Measurements from ENCODE around the gene SPINT4. TPM values are rescaled to one million over a fixed set of nuclear protein-coding genes. Genes with fewer than 3 reads are reported as not detected.

Gene SPINT4
- total and polyA plus RNA-seq, 7 donors, result not detected

DNA sequence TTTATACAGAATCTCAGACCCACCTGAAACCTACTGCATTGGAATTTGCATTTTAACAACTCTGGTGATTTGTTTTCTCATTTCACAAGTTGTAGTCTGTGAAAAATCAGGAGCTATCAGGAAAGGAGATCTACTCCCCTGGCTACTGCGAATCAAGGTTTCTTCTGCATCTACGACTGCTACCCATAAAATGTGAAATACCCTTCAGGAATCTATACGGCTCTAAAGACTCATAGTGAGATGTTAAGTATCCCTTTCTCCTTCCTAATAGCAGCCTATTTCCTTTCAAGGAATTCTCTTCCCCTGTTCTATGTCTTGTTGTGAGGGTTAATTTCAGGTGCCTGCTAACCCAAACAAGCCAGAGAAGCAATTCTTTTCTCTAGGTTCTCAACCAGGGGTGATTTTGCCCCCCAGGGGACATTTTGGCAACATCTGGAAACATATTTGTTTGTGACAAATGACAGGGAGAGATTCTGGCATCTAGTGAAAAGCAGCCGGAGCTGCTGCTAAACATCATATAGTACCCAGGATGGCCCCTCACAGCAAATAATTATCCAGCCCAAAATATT is 43.2 kb downstream of the SPINT4 start:
- no peaks in the 10 kb centered on the region for H3K9me3 ChIP-seq
- intact Hi-C loops (cut with DNase I), result no loop called here
- H3K27me3 ChIP-seq, result no peaks in the 10 kb centered on the region
- no peaks in the 10 kb centered on the region for H3K4me1 ChIP-seq
- H3K36me3 ChIP-seq, result no peaks in the 10 kb centered on the region
- 75 to 79% methylated on average over 4 of the region's 4 CpGs for WGBS, 2 donors
- no peak for TF ChIP-seq POLR2AphosphoS5 (IDR thresholded peaks at IDR 0.05)
- TF ChIP-seq EP300 (IDR thresholded peaks at IDR 0.05), result no peak
- TF ChIP-seq POLR2A (IDR thresholded peaks at IDR 0.05), result no peak
- TF ChIP-seq, protein P1, sequence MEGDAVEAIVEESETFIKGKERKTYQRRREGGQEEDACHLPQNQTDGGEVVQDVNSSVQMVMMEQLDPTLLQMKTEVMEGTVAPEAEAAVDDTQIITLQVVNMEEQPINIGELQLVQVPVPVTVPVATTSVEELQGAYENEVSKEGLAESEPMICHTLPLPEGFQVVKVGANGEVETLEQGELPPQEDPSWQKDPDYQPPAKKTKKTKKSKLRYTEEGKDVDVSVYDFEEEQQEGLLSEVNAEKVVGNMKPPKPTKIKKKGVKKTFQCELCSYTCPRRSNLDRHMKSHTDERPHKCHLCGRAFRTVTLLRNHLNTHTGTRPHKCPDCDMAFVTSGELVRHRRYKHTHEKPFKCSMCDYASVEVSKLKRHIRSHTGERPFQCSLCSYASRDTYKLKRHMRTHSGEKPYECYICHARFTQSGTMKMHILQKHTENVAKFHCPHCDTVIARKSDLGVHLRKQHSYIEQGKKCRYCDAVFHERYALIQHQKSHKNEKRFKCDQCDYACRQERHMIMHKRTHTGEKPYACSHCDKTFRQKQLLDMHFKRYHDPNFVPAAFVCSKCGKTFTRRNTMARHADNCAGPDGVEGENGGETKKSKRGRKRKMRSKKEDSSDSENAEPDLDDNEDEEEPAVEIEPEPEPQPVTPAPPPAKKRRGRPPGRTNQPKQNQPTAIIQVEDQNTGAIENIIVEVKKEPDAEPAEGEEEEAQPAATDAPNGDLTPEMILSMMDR (IDR thresholded peaks at IDR 0.05), result no peak
- H3K27ac ChIP-seq, result no peak overlapping the region
- no peak overlapping the region for H3K4me3 ChIP-seq
- no peak for DNase-seq

DNA sequence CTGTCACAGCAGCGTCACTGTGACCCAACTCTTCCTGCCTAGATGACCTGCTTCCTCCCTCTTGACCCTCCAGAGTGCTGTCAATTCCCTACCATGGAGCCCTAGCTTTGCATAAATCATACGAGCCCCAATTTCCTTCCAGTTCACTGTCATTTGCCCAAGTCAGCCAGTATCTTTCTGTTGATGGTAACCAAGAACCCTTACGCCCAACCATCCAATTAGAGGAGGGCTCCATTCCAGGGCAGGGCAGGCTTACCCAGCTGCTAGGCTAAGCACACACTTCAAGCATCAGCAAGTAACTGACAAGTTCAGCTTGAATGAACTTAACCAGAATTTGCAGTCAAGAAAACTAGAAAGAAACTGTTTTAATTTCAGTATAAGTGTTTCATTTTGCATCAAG is 43.8 kb downstream of the SPINT4 start:
- Histone ChIP-seq H3K4me3 (no peak overlapping the region), H3K4me1 (peaks cover 0 to 3% (median 1%) of the 10 kb centered on the region in 4 donors), H3K27ac (no peak overlapping the region), H3K27me3 (no peaks in the 10 kb centered on the region), H3K36me3 (no peaks in the 10 kb centered on the region), H3K9me3 (no peaks in the 10 kb centered on the region)
- intact Hi-C loops (cut with DNase I), result no loop called here
- DNase-seq, result no peak
- WGBS, 2 donors, result 61 to 79% methylated on average over 3 of the region's 3 CpGs
- TF ChIP-seq POLR2AphosphoS5 (IDR thresholded peaks at IDR 0.05) (no peak), POLR2A (IDR thresholded peaks at IDR 0.05) (no peak), EP300 (IDR thresholded peaks at IDR 0.05) (no peak)
- TF ChIP-seq, protein P1 (IDR thresholded peaks at IDR 0.05), result no peak

DNA sequence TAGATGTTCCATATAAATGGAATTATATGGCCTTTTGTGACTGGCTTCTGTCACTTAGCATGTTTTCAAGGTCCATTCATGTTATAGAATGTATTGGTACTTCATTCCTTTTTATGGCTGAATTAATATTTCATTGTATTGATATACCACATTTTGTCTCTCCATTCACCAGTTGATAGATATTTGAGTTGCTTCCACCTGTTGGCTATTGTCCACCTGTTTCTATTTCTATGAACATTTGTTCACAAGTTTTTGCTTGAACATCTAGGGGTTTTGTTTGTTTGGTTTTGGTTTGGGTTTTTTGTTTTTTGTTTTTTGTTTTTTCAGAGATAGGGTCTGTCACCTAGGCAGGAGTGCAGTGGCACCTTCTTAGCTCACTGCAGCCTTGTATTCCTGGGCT is 46.3 kb downstream of the SPINT4 start:
- H3K4me1 ChIP-seq, result peaks cover 0 to 14% (median 9%) of the 10 kb centered on the region in 4 donors
- H3K4me3 ChIP-seq, result no peak overlapping the region
- no peaks in the 10 kb centered on the region for H3K9me3 ChIP-seq
- no peak for DNase-seq
- TF ChIP-seq POLR2A (IDR thresholded peaks at IDR 0.05) (no peak), POLR2AphosphoS5 (IDR thresholded peaks at IDR 0.05) (no peak), EP300 (IDR thresholded peaks at IDR 0.05) (no peak)
- TF ChIP-seq, protein P1 (IDR thresholded peaks at IDR 0.05), result no peak
- no peaks in the 10 kb centered on the region for H3K36me3 ChIP-seq
- H3K27me3 ChIP-seq, result no peaks in the 10 kb centered on the region
- H3K27ac ChIP-seq, result no peak overlapping the region
- intact Hi-C loops (cut with DNase I), result no loop called here

DNA sequence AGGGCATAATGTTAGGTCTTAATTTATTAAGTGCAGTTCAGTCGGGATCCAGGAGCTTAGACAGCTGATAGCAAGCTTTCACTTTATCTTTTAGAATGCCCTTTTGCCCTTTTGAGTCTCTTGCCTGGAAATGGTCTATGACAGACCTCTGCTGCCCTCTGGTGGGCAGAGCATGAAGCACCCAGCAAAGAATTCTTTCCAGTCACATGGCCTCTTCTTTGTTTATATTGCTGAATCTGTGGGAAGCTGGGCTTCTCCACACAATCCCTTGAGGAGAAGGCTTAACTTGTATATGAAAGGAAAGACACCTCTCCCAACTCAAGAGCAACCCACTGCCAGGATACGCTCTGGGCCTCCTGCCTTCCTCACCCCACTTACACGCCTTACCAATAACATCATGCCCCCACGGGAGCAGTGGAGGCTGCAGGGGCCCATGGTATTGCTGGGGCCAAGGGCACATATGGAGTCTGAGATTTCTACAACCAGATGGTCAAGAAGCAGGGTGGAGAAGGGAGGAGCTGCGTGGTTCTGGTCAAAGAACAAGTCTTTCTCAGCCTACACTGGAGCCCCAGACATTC is 49.1 kb downstream of the SPINT4 start:
- intact Hi-C loops (cut with DNase I), result loop anchor here (1.0 to 2.0 kb wide), 3 partner anchors 225 to 452 kb away; no protein-coding TSS in a partner anchor
- peak overlapping the region; percentile 67 to 79 (median 75) for H3K27ac ChIP-seq
- WGBS, 2 donors, result 36 to 42% methylated on average over 5 of the region's 5 CpGs

More for the DNA sequence above, 49.1 kb downstream of the SPINT4 start:
- peak; percentile 87 for DNase-seq
- TF ChIP-seq, protein P1 (IDR thresholded peaks at IDR 0.05), result peak; percentile 73 to 96 (median 90)
- TF ChIP-seq EP300 (IDR thresholded peaks at IDR 0.05) (no peak), POLR2A (IDR thresholded peaks at IDR 0.05) (no peak), POLR2AphosphoS5 (IDR thresholded peaks at IDR 0.05) (peak in 1 of 4 donors; percentile 50)
- H3K4me1 ChIP-seq, result peaks cover 0 to 16% (median 10%) of the 10 kb centered on the region in 4 donors
- no peaks in the 10 kb centered on the region for H3K36me3 ChIP-seq
- H3K9me3 ChIP-seq, result no peaks in the 10 kb centered on the region
- no peak overlapping the region for H3K4me3 ChIP-seq
- no peaks in the 10 kb centered on the region for H3K27me3 ChIP-seq
